Measurements from ENCODE around the gene TIMM44. TPM values are rescaled to one million over a fixed set of nuclear protein-coding genes. Genes with fewer than 3 reads are reported as not detected.
A peak's percentile ranks its signal among the peaks of the same experiment; 100 is the strongest.

The TIMM44 gene
- total and polyA plus RNA-seq, 8 donors, result 36.7 to 56.5 (median 43.4) TPM

- intact Hi-C loops (cut with DNase I), result no loop called here
Observed at GRCh38 chr19:7955696-7956095, 12.2 kb upstream of the TIMM44 start.

DNA sequence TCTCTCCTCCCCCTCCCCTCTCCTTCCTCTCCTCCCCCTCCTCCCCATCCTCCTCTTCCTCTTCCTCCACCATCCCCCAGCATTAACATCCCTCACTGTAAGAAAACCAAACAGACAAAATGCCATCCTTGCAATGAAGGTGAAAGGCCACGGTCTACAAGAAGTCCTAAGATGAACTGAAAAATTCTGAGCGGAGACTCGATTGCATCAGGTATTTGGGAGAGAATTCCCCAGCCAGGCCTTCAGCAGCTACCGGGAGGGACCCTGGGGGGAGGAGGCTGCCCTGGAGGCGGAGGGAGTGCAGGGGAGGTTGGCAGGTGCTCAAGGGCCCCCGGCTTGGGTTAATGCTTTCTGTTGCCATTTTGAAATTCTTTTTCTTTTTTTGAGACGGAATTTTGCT, 10.1 kb upstream of the TIMM44 start:
- ATAC-seq (no peak), DNase-seq (peak in 1 of 4 donors; percentile 27)
- H3K27me3 ChIP-seq, result no peaks in the 10 kb centered on the region
- H3K4me1 ChIP-seq, result peaks cover 0 to 11% of the 10 kb centered on the region in 2 donors
- no peak overlapping the region for H3K4me3 ChIP-seq
- peaks cover 0 to 11% of the 10 kb centered on the region in 2 donors for H3K36me3 ChIP-seq
- H3K27ac ChIP-seq, result no peak overlapping the region
- no peaks in the 10 kb centered on the region for H3K9me3 ChIP-seq
- TF ChIP-seq CTCF (IDR thresholded peaks at IDR 0.05), result no peak
- intact Hi-C loops (cut with DNase I), result no loop called here

More at GRCh38 chr19:7955696-7956095, 12.2 kb upstream of the TIMM44 start:
- ATAC-seq, result no peak
- Histone ChIP-seq H3K27me3 (no peaks in the 10 kb centered on the region), H3K27ac (no peak overlapping the region), H3K9me3 (no peaks in the 10 kb centered on the region), H3K4me1 (peaks cover 0 to 11% of the 10 kb centered on the region in 2 donors), H3K36me3 (peaks cover 0 to 23% of the 10 kb centered on the region in 2 donors), H3K4me3 (no peak overlapping the region)
- no peak for TF ChIP-seq CTCF (IDR thresholded peaks at IDR 0.05)
- DNase-seq, result no peak

GRCh38 chr19:7953060-7953459, 9.6 kb upstream of the TIMM44 start:
- peaks cover 0 to 11% of the 10 kb centered on the region in 2 donors for H3K4me1 ChIP-seq
- no peak for TF ChIP-seq CTCF (IDR thresholded peaks at IDR 0.05)
- peaks cover 0 to 7% of the 10 kb centered on the region in 2 donors for H3K36me3 ChIP-seq
- H3K9me3 ChIP-seq, result no peaks in the 10 kb centered on the region
- H3K27ac ChIP-seq, result no peak overlapping the region
- peak; percentile 62 for ATAC-seq
- no peaks in the 10 kb centered on the region for H3K27me3 ChIP-seq
- intact Hi-C loops (cut with DNase I), result no loop called here
- H3K4me3 ChIP-seq, result no peak overlapping the region
- DNase-seq, result peak in 1 of 4 donors; percentile 40

DNA sequence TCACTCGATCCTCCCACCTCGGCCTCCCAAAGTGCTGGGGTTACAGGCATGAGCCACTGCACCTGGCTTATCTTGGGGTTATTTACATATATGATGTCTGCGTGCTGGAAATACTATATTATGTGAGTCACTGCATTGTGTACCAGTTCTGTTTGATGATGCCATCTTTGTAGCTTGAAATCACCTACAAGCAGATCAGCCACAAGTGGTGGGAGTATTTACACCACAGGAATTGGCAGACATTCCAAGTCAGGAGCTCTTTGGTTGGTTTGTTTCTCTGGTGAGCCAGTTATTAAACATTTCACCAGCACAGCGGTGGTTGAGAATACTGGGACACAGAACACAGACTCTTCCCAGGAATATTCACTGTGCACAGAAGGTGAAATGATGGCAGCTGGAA, 4.5 kb upstream of the TIMM44 start:
- TF ChIP-seq CTCF (IDR thresholded peaks at IDR 0.05), result no peak
- ATAC-seq, result no peak
- H3K9me3 ChIP-seq, result no peaks in the 10 kb centered on the region

GRCh38 chr19:7944177-7944761, 803 bp upstream of the TIMM44 start:
- Histone ChIP-seq H3K36me3 (peaks cover 0 to 19% of the 10 kb centered on the region in 2 donors), H3K9me3 (no peaks in the 10 kb centered on the region), H3K27ac (peak overlapping the region; percentile 66 to 92), H3K4me1 (peaks cover 7 to 42% of the 10 kb centered on the region in 2 donors), H3K4me3 (peak overlapping the region; percentile 58 to 74), H3K27me3 (no peaks in the 10 kb centered on the region)
- intact Hi-C loops (cut with DNase I), result loop anchor here in 1 of 2 donors (10.0 kb wide), 1 partner anchor 311 kb away; no protein-coding TSS in a partner anchor
- peak; percentile 84 to 86 for TF ChIP-seq CTCF (IDR thresholded peaks at IDR 0.05)
- peak; percentile 79 to 92 (median 86) for DNase-seq
- ATAC-seq, result peak; percentile 78

More for the DNA sequence above, 4.5 kb upstream of the TIMM44 start:
- no peaks in the 10 kb centered on the region for H3K27me3 ChIP-seq
- H3K36me3 ChIP-seq, result no peaks in the 10 kb centered on the region
- no peak overlapping the region for H3K4me3 ChIP-seq
- DNase-seq, result no peak
- no peak overlapping the region for H3K27ac ChIP-seq
- intact Hi-C loops (cut with DNase I), result loop anchor here in 1 of 2 donors (10.0 kb wide), 1 partner anchor 307 kb away; no protein-coding TSS in a partner anchor
- peaks cover 0 to 20% of the 10 kb centered on the region in 2 donors for H3K4me1 ChIP-seq
